ENCODE data around the gene UBASH3A. TPM values are rescaled to one million over a fixed set of nuclear protein-coding genes. Genes with fewer than 3 reads are reported as not detected.

UBASH3A gene
- total RNA-seq, 2 donors from 2014 or later: 0.23 to 1.8 TPM

DNA sequence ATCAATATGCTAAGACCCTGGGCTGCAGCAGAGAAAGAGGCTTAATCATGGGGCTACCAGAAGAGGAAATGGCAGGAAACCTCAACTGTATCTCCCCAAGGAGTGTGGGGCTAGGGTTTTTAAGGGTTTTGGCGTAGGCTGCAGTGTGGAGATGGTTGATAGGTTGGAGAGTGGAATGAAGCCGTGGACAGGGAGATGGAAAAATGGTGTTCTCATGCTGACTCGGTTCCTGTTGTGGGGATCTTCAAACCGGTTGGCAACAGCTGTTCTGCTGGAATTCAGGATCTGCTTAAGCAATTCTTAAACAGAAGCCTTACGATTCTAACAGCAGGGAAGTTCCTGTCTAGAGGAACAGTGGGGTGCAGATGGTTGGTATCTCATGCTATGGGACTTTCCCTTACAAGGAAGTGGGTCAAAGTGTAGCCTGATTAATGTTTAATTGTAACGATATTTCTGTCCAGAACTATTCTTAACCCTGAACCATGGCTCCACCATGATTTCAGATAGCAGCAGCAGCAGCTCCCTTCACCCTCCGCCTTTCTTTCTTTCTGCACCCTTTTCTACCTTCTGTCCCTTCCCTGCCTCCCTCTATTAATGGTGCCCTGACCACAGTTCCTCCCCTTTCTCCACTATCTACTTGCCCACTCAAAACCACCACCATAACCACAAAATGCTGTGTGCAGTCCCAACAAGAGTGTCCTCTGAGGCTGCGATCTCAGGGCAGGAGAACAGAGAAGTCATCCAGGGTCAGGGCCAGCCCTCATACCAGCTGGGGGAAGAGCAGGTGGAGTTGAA, 61.5 kb downstream of the UBASH3A start:
- Histone ChIP-seq H3K27me3 (replicated peaks; ENCODE audit: insufficient read depth) (no peaks in the 10 kb centered on the region), H3K9me3 (no peaks in the 10 kb centered on the region), H3K4me3 (no peak overlapping the region), H3K36me3 (no peaks in the 10 kb centered on the region), H3K4me1 (replicated peaks) (peaks cover 15% of the 10 kb centered on the region), H3K27ac (no peak overlapping the region)
- intact Hi-C loops (cut with DNase I): no loop called here
- no peak for TF ChIP-seq POLR2AphosphoS5 (IDR thresholded peaks at IDR 0.05)
- TF ChIP-seq, protein P1, sequence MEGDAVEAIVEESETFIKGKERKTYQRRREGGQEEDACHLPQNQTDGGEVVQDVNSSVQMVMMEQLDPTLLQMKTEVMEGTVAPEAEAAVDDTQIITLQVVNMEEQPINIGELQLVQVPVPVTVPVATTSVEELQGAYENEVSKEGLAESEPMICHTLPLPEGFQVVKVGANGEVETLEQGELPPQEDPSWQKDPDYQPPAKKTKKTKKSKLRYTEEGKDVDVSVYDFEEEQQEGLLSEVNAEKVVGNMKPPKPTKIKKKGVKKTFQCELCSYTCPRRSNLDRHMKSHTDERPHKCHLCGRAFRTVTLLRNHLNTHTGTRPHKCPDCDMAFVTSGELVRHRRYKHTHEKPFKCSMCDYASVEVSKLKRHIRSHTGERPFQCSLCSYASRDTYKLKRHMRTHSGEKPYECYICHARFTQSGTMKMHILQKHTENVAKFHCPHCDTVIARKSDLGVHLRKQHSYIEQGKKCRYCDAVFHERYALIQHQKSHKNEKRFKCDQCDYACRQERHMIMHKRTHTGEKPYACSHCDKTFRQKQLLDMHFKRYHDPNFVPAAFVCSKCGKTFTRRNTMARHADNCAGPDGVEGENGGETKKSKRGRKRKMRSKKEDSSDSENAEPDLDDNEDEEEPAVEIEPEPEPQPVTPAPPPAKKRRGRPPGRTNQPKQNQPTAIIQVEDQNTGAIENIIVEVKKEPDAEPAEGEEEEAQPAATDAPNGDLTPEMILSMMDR (IDR thresholded peaks at IDR 0.05): no peak
- no peak for TF ChIP-seq POLR2A (IDR thresholded peaks at IDR 0.05)
- DNase-seq (ENCODE audit: low spot score): no peak
- WGBS: 77% methylated on average over 8 of the region's 8 CpGs

DNA sequence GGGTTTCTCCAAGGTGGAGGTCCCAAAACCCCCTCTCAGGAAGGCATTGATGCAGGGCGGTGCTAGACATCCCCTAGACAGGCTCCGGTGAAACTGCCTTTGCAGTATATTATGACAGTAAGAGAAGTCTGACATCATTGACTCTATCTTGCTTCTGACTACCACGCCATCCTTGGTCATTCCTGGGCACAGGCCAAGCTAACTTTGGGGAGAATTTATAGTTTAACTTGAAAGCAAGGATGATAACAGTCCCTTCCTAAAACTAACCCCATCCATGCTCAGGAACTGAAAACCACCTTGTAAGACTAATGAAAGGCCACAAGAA, 62.1 kb downstream of the UBASH3A start:
- H3K9me3 ChIP-seq: no peaks in the 10 kb centered on the region
- H3K27me3 ChIP-seq (replicated peaks; ENCODE audit: insufficient read depth): no peaks in the 10 kb centered on the region
- intact Hi-C loops (cut with DNase I): no loop called here
- no peak for TF ChIP-seq POLR2AphosphoS5 (IDR thresholded peaks at IDR 0.05)
- H3K27ac ChIP-seq: no peak overlapping the region
- H3K4me3 ChIP-seq: no peak overlapping the region
- peaks cover 15% of the 10 kb centered on the region for H3K4me1 ChIP-seq (replicated peaks)
- 87% methylated on average over 3 of the region's 3 CpGs for WGBS
- DNase-seq (ENCODE audit: low spot score): no peak
- no peaks in the 10 kb centered on the region for H3K36me3 ChIP-seq

DNA sequence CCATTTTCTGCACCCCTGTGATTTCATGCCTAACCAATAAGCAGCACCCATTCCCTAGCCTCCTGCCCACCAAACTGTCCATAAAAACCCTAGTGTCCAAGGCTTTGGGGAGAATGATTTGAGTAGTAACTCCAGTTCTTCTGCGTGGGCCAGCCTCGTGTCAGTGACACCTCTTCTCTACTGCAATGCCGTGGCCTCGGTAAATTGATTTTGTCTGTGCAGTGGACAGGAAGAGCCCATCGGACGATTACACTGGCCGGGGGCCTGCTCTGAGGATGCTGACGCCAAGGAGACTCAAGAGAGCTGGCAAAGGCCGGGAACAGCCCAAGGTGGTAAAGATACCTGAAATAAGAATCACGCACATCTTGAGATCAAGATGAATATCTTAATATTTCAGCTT, 63.0 kb downstream of the UBASH3A start:
- intact Hi-C loops (cut with DNase I): no loop called here
- Histone ChIP-seq H3K27me3 (replicated peaks; ENCODE audit: insufficient read depth) (no peaks in the 10 kb centered on the region), H3K4me3 (no peak overlapping the region), H3K9me3 (no peaks in the 10 kb centered on the region), H3K27ac (no peak overlapping the region), H3K4me1 (replicated peaks) (peaks cover 15% of the 10 kb centered on the region), H3K36me3 (no peaks in the 10 kb centered on the region)
- TF ChIP-seq POLR2AphosphoS5 (IDR thresholded peaks at IDR 0.05): no peak
- TF ChIP-seq, protein P1 (IDR thresholded peaks at IDR 0.05): no peak
- TF ChIP-seq POLR2A (IDR thresholded peaks at IDR 0.05): no peak
- WGBS: 95% methylated on average over 10 of the region's 10 CpGs
- DNase-seq (ENCODE audit: low spot score): no peak

DNA sequence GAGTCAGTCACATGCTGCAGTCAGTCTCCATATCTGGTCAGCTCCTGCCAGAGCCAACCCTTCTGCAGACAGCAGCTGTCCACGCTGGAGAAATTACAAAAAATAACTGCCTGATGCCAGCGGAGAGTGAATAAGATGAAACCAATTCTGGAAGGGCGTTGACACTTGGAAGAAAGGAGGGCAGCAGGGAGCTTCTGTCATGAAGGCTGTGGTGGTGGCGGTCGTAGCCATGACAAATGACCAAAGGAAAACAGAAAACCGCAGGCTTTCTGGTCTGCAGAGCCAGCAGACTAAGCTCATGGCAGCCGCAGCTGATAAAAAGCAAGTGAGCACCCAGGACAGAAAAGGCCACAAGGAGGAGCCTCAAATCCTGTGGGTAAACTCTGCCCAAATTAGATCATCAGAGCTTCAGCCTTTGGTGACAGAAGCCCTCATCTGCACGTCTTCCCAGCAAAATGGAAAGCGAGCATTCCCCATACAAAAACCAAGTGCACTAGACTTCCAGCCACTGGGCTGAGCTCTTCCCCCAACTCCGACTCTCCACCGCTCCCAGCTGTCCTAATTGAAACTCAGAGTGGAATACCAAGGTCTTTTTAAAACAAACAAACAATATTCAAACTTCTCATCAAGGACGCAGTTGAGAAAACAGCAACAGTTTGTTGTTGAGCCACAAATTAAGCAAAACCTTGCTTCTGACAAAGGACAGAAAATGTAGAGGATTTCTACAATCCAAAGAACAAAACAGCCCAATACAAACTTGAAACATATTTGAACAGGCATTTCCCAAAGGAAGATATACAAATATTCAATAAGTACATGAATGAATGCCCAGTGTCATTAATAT, 63.7 kb downstream of the UBASH3A start:
- no peaks in the 10 kb centered on the region for H3K27me3 ChIP-seq (replicated peaks; ENCODE audit: insufficient read depth)
- intact Hi-C loops (cut with DNase I): no loop called here
- DNase-seq (ENCODE audit: low spot score): peak; percentile 29
- TF ChIP-seq, protein P1 (IDR thresholded peaks at IDR 0.05): peak in 3 of 4 experiments; percentile 23 to 45 (median 30)
- TF ChIP-seq POLR2AphosphoS5 (IDR thresholded peaks at IDR 0.05) (peak; percentile 37), POLR2A (IDR thresholded peaks at IDR 0.05) (no peak)
- H3K36me3 ChIP-seq: no peaks in the 10 kb centered on the region
- H3K27ac ChIP-seq: peak overlapping the region in 1 of 2 donors; percentile 71
- no peak overlapping the region for H3K4me3 ChIP-seq
- 74% methylated on average over 12 of the region's 12 CpGs for WGBS
- no peaks in the 10 kb centered on the region for H3K9me3 ChIP-seq
- peaks cover 15% of the 10 kb centered on the region for H3K4me1 ChIP-seq (replicated peaks)

DNA sequence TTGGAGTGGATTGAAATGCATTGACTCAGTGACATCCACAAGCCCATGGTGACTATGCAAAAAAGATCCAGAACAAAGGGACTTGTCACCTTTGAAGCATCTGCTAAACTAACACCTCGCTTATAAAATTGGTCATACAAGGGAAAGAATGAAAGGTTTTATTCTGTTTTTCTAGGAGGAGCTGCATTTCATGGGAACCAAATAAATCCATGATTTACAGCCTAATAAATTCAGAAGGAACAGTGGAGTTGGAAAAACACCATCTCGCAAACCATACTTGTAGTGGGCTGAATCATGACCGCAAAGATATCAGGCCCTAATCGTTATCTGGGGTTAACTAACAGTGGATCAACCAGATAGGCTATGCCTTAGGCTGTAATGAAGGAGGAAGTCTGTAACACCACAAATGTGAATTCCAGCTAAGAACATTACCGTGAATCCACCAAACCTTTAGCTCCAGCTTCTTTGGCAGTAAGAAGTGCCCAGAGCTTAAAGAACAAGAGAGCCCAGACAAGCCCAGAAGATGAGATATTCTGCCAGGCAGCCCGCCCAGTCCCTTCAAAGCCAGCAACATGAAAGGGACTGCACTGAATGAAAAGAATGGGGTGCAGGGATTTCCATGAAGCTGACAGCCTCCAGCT, 64.9 kb downstream of the UBASH3A start:
- Histone ChIP-seq H3K27me3 (replicated peaks; ENCODE audit: insufficient read depth) (no peaks in the 10 kb centered on the region), H3K36me3 (no peaks in the 10 kb centered on the region), H3K4me1 (replicated peaks) (peaks cover 15% of the 10 kb centered on the region), H3K27ac (peak overlapping the region; percentile 58 to 71), H3K4me3 (no peak overlapping the region), H3K9me3 (no peaks in the 10 kb centered on the region)
- DNase-seq (ENCODE audit: low spot score): peak; percentile 73
- TF ChIP-seq, protein P1 (IDR thresholded peaks at IDR 0.05): no peak
- TF ChIP-seq POLR2AphosphoS5 (IDR thresholded peaks at IDR 0.05): peak; percentile 93
- TF ChIP-seq POLR2A (IDR thresholded peaks at IDR 0.05): no peak
- WGBS: 13% methylated on average over 6 of the region's 6 CpGs
- intact Hi-C loops (cut with DNase I): no loop called here
